Epithelial cell of prostate (primary cell): ENCODE measurements around the gene CPA5.

ENCODE experiments used
- DNase-seq: peaks from one replicate; pipeline ENCODE4 v3.0.0-alpha.2; 2011; ENCODE audit warnings: low read depth, low spot score
- H3K27ac ChIP-seq: fragments of 450-650 bp; 2 replicates; pipeline ENCODE4 v1.5.1; 2017; ENCODE audit warnings: mild to moderate bottlenecking

Gene CPA5

GRCh38 chr7:130356121-130356875, 11.7 kb downstream of the CPA5 start:
- H3K27ac ChIP-seq, result peak overlapping the region; percentile 91
- peak; percentile 80 for DNase-seq

DNA sequence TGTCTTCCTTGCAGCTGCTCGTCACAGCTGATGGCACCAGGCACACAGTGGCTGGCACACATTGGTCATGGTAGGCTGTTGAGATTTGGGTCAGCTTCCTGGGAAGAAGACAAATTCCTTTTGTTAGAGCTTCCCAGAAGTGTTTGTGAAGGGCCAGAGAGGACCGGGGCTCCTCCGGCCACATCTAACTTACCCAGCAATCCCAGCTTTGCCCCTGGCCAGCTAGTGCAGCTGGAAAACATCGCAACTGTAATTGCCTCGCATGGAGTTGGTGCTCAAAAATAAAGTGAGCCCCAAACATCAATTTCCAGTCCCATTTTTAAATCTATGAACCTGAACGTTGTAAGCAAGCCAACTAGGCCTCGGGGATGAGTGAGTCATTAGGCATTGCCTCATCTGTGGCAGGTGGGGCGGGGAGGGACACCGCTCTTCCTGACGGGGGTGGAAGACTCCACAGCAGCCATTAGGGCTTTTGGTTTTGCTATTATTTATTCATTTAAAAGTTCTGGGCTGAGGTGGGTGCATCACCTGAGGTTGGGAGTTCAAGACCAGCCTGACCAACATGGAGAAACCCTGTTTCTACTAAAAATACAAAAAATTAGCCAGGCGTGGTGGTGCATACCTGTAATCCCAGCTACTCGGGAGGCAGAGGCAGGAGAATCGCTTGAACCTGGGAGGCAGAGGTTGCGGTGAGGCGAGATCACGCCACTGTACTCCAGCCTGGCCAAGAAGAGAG, 12.4 kb downstream of the CPA5 start:
- peak; percentile 74 for DNase-seq
- peak overlapping the region; percentile 91 for H3K27ac ChIP-seq

DNA sequence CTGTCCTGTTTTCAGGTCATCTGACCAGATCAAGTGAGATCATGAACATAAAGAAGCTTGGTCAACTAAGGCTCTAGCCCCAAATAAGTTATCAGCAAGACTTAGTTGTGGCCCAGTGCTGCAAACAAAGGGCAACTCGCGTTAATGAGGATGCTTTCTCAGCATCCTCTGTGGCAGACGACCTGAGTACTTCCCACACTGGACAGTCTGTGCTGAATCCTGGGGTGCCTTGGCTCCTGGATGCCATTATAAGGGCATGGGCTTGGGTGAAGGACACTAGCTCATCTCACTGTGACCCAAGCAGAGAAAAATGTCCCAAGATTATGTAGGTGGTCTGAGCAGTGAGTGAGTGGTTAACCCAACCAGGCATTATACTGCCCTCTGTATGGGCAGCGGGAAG, 13.9 kb downstream of the CPA5 start:
- H3K27ac ChIP-seq, result no peak overlapping the region
- DNase-seq, result no peak

- H3K27ac ChIP-seq, result peak overlapping the region; percentile 55
- peak; percentile 68 for DNase-seq
Observed at GRCh38 chr7:130359276-130359857, 14.8 kb downstream of the CPA5 start.

DNA sequence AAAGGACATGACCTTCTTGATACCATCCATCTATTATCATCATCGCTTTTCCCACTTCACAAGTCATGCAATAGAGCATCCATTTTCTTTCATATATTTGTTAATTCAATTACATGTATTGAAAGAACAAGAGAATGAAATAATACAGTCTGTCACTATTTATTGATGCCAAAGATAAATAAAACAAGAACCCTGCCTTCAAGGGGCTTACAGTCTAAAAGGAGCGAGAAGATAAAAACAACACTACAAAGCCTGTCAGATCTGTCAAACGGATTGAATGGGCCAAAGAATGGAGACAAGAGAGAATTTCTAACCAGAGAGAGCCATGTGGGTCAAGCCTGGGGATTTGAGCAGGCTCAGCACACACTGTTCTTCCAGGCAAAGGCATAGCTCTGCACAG, 15.9 kb downstream of the CPA5 start:
- no peak for DNase-seq
- no peak overlapping the region for H3K27ac ChIP-seq

GRCh38 chr7:130361681-130362080, 17.1 kb downstream of the CPA5 start:
- no peak overlapping the region for H3K27ac ChIP-seq
- no peak for DNase-seq

- DNase-seq, result no peak
- no peak overlapping the region for H3K27ac ChIP-seq
Observed at GRCh38 chr7:130362251-130362816, 17.7 kb downstream of the CPA5 start.

DNA sequence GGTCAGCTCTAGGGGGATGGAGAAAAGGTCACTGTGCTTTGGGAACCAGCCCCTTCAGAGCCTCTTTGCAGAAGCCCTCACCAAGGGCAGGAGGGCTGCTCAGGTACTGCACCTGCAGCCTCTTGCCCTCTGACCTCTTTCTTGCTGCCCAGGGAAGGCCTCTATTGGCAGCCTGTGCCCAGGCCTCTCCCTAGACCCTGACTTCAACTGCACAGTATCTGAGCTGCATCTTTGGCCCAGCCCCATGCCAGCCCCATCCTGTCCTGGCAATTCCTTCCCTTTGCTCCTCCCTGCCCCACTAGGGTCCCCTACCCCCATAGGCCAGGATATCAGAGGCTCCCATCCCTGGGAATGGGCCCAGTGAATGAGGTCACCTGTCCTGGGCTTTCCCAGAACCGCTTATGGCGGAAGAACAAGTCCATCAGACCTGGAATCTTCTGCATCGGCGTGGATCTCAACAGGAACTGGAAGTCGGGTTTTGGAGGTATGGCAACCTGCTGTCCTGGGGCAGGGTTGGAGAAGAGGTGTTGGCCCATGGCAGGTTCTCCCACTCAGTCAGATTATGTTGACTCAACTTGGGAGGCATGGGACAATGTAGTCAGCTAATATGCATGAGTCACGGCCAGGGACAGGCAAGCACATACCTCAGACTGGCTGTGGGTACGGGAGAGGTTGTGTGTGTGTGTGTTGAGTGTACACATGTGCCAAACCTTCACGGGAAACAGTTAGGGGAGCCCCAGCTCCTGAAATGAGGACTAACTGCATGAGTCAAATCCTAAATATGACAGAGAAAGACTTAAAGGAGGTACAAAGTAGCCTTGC, 18.6 kb downstream of the CPA5 start:
- H3K27ac ChIP-seq, result peak overlapping the region; percentile 65
- DNase-seq, result peak; percentile 98

- peak overlapping the region; percentile 65 for H3K27ac ChIP-seq
- DNase-seq, result no peak
Observed at GRCh38 chr7:130364451-130364850, 19.8 kb downstream of the CPA5 start.

DNA sequence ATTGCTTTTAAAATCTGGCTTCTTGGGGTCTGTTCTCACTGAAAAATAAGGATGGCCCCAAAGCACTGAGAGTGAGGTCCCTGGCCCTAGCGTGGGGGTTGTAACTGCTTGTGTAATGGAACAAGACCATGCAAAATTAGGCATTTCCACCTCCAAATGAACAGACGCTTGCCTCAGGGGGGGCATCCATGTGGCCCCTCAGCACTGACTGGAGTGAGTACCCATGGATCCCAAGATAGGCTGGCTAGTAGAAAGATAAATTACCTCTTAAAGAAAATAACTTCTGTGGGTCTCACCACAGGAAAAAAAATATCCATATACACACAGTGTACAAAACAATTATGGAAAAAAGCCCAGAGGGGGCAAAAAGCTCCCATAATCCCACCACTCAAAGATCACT, 20.5 kb downstream of the CPA5 start:
- H3K27ac ChIP-seq, result no peak overlapping the region
- DNase-seq, result no peak

GRCh38 chr7:130365511-130366441, 21.2 kb downstream of the CPA5 start:
- no peak for DNase-seq
- H3K27ac ChIP-seq, result peak overlapping the region; percentile 16

DNA sequence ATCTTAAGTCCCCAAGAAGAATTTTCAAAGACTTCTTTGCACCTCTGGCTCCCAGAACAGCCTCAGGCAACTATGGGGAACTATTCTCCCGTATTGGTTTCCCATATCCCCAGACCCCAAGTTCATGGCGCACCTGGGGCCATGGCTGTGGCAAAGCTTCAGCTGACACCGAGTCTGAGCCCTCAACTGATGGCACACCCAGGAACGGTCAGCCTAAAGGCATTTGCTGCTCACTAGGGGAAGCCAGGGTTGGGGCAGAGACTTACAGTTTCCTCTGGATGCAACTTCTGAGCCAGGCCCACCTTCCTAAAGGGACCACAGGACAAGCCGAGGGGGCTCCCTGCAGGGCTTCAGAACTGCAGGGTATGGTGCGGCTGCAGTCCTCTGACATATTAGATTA, 21.9 kb downstream of the CPA5 start:
- H3K27ac ChIP-seq, result peak overlapping the region; percentile 16
- no peak for DNase-seq

- DNase-seq, result no peak
Observed at GRCh38 chr7:130367088-130367755, 22.6 kb downstream of the CPA5 start.

DNA sequence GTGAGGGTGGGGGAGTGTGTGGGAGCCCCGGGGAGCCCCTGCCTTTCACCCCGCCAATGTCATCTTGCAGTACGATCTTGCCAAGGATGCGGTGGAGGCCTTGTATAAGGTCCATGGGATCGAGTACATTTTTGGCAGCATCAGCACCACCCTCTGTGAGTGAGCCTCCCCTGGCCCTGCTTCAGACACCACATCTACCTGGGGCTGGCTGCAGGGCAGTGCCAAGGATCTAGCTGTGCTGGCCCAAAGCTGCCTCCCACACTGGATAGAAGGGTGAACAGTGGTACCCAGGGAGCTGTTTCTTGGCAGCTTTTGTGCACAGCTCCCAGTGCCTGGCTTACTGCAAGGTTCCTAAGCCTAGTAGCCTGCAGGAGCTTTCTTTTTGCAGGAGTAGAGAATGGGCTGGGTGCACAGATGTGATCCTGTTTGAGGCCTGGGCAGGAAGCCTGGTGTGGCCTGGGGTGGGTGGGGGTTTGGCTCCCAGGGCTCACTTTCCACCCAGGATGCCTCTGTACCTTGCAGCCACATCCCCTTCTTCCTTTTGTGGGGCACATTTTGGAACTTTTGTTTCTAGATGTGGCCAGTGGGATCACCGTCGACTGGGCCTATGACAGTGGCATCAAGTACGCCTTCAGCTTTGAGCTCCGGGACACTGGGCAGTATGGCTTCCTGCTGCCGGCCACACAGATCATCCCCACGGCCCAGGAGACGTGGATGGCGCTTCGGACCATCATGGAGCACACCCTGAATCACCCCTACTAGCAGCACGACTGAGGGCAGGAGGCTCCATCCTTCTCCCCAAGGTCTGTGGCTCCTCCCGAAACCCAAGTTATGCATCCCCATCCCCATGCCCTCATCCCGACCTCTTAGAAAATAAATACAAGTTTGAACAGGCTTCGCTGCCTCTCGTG, 23.5 kb downstream of the CPA5 start:
- no peak overlapping the region for H3K27ac ChIP-seq

More at GRCh38 chr7:130367088-130367755, 22.6 kb downstream of the CPA5 start:
- H3K27ac ChIP-seq, result no peak overlapping the region

DNA sequence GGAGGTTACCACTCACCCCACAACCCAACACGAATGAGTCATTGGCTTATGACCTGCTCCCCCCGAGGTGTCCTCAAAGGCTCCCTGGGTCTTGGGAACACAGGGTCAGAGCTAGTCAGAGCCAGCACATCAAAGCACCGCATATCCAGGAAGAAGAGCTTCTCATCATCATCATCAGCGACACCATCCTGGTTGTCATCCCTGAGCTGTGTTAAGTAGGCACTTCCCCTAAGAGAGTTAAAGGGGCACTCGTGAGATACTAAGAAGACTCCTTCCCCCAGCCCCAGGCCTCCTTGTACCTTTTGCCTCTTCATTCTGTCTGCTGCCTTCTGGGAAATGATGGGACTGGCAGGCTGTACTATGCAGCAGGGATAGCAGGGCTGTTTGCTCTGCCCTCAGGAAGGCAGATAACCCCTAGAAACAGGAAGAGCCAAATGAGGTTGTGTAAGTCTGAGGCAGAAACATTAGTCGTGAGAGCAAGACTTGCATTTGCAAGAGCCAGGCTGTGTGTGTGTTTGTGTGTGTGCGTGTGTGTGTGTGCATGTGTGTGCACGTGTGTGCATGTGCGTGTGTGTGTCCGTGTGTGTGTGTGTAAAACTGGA, 24.6 kb downstream of the CPA5 start:
- peak; percentile 64 for DNase-seq
- peak overlapping the region; percentile 5 for H3K27ac ChIP-seq

More for the DNA sequence above, 23.5 kb downstream of the CPA5 start:
- DNase-seq, result no peak

- DNase-seq, result no peak
- H3K27ac ChIP-seq, result no peak overlapping the region
Observed at GRCh38 chr7:130369831-130370550, 25.4 kb downstream of the CPA5 start.
